T-helper 2 cell (primary cell): ENCODE measurements around the gene SLC9B2.

Source experiments
- DNase-seq, 5 experiments: peaks; one replicate each; pipeline versions ENCODE4 v3.0.0 to v3.0.0-alpha.2; 2012 to 2022
- total RNA-seq, 2 donors: gene quantifications; one replicate each; lab custom pipeline; 2026; lab: John Stamatoyannopoulos, UW

The SLC9B2 gene
- total RNA-seq, result 9.4 to 16.9 reads per million in 2 donors

- no peak for DNase-seq
Measured at GRCh38 chr4:103076747-103077347, at the start of gene SLC9B2. Gene SLC9B2, minus strand, starts transcription at chr4:103076761. Its CDS starts 9,211 bp downstream, at chr4:103067550.

- DNase-seq, result no peak
Measured at GRCh38 chr4:103126126-103126525, 49.6 kb upstream of the SLC9B2 start.

- no peak for DNase-seq
Measured at GRCh38 chr4:103123114-103123513, 46.6 kb upstream of the SLC9B2 start.

- no peak for DNase-seq
Measured at GRCh38 chr4:103118166-103118565, 41.6 kb upstream of the SLC9B2 start.

- DNase-seq, result no peak
Measured at GRCh38 chr4:103111598-103111997, 35.0 kb upstream of the SLC9B2 start.

GRCh38 chr4:103108542-103108941, 32.0 kb upstream of the SLC9B2 start:
- DNase-seq, result no peak

GRCh38 chr4:103105558-103106356, 29.2 kb upstream of the SLC9B2 start:
- peak in 1 of 5 experiments; percentile 38 for DNase-seq

- no peak for DNase-seq
Measured at GRCh38 chr4:103104886-103105285, 28.3 kb upstream of the SLC9B2 start.

- DNase-seq, result no peak
Measured at GRCh38 chr4:103100691-103101090, 24.1 kb upstream of the SLC9B2 start.

- peak in 3 of 5 experiments; percentile 11 to 93 (median 73) for DNase-seq
Measured at GRCh38 chr4:103099691-103100392, 23.3 kb upstream of the SLC9B2 start, which contains the start of gene BDH2. Gene BDH2, minus strand, starts transcription at chr4:103099834. Its CDS starts 3,580 bp downstream, at chr4:103096254.

- DNase-seq, result no peak
Measured at GRCh38 chr4:103098756-103099440, 22.3 kb upstream of the SLC9B2 start.

- DNase-seq, result no peak
Measured at GRCh38 chr4:103098341-103098740, 21.8 kb upstream of the SLC9B2 start.

GRCh38 chr4:103097112-103097511, 20.6 kb upstream of the SLC9B2 start:
- no peak for DNase-seq

- DNase-seq, result no peak
Measured at GRCh38 chr4:103095080-103095479, 18.5 kb upstream of the SLC9B2 start.

- no peak for DNase-seq
Measured at GRCh38 chr4:103092245-103092644, 15.7 kb upstream of the SLC9B2 start.

- DNase-seq, result peak in 3 of 5 experiments; percentile 5 to 83 (median 16)
Measured at GRCh38 chr4:103091601-103092223, 15.2 kb upstream of the SLC9B2 start.

- peak in 1 of 5 experiments; percentile 49 for DNase-seq
Measured at GRCh38 chr4:103089481-103089880, 12.9 kb upstream of the SLC9B2 start.

GRCh38 chr4:103086551-103086950, 10.0 kb upstream of the SLC9B2 start:
- no peak for DNase-seq

- no peak for DNase-seq
Measured at GRCh38 chr4:103085555-103086196, 9.1 kb upstream of the SLC9B2 start.

- no peak for DNase-seq
Measured at GRCh38 chr4:103079621-103080020, 3.1 kb upstream of the SLC9B2 start.

GRCh38 chr4:103075894-103076746, 441 bp downstream of the SLC9B2 start:
- peak; percentile 23 to 81 (median 51) for DNase-seq
